Neural cell (in vitro differentiated cells): ENCODE results near the gene MAP3K7CL. TPM values are rescaled to one million over a fixed set of nuclear protein-coding genes. Genes with fewer than 3 reads are reported as not detected.
"Not testable (repeated sequence)": the region's sequence is repeated elsewhere in the genome, so short reads cannot be mapped to it uniquely, and the experiment has no call there.

Experiments
- H2AFZ ChIP-seq: fragments of 200-600, 300-800 bp; sonication (generic), shearing (Covaris generic); 2 replicates; pipeline ENCODE4 v1.6.0; 2014; ENCODE audit warnings: low read depth, mild to moderate bottlenecking, antibody characterized with exemption, low read length, moderate library complexity
- H3F3A ChIP-seq: fragments of 200-600 bp; shearing (Covaris generic); 2 replicates; pipeline ENCODE4 v1.6.1; 2016; ENCODE audit warnings: mild to moderate bottlenecking, moderate library complexity, mixed read lengths, antibody characterized with exemption, low read length; ENCODE audit not compliant: insufficient read depth, poor library complexity, severe bottlenecking
- H3K27ac ChIP-seq: fragments of 200-600, 300-800 bp; sonication (generic), shearing (Covaris generic); 2 replicates; pipeline ENCODE4 v1.5.1; 2014; ENCODE audit warnings: mild to moderate bottlenecking, low read length, moderate library complexity
- H3K27me3 ChIP-seq: fragments of 300-800, 200-600 bp; sonication (generic), shearing (Covaris generic); 2 replicates; pipeline ENCODE4 v1.6.0; 2014; ENCODE audit warnings: mild to moderate bottlenecking, low read depth, low read length, moderate library complexity; ENCODE audit not compliant: insufficient read depth
- H3K36me3 ChIP-seq: fragments of 300-800, 200-600 bp; sonication (generic), shearing (Covaris generic); 2 replicates; pipeline ENCODE4 v1.5.1; 2014; ENCODE audit warnings: mild to moderate bottlenecking, antibody characterized with exemption, low read length, moderate library complexity; ENCODE audit not compliant: insufficient read depth
- H3K4me2 ChIP-seq: fragments of 300-800, 200-600 bp; sonication (generic), shearing (Covaris generic); 2 replicates; pipeline ENCODE4 v1.6.0; 2014; ENCODE audit warnings: mild to moderate bottlenecking, low read length
- H3K4me3 ChIP-seq: fragments of 300-800, 200-600 bp; sonication (generic), shearing (Covaris generic); 2 replicates; pipeline ENCODE4 v1.5.1; 2014; ENCODE audit warnings: mild to moderate bottlenecking, low read length, moderate library complexity
- H3K79me2 ChIP-seq: fragments of 200-600 bp; shearing (Covaris generic); replicated peaks from 2 replicates; pipeline ENCODE4 v1.6.0; 2014; ENCODE audit warnings: mild to moderate bottlenecking, low read length, moderate library complexity; ENCODE audit not compliant: insufficient read depth
- H3K9ac ChIP-seq: fragments of 300-800, 200-600 bp; sonication (generic), shearing (Covaris generic); 2 replicates; pipeline ENCODE4 v1.6.1; 2016; ENCODE audit warnings: mild to moderate bottlenecking, low read length, mixed read lengths
- H3K9me2 ChIP-seq: fragments of 200-600 bp; shearing (Covaris generic); 2 replicates; pipeline ENCODE4 v1.6.1; 2016; ENCODE audit warnings: mild to moderate bottlenecking, low read length, mixed read lengths; ENCODE audit not compliant: insufficient read depth
- H3K9me3 ChIP-seq: fragments of 200-600, 300-800 bp; sonication (generic), shearing (Covaris generic); 2 replicates; pipeline ENCODE4 v1.6.1; 2016; ENCODE audit warnings: mild to moderate bottlenecking, mixed run types, low read length, moderate library complexity, mixed read lengths
- H4K20me1 ChIP-seq: fragments of 200-600 bp; shearing (Covaris generic); 2 replicates; pipeline ENCODE4 v1.6.1; 2016; ENCODE audit warnings: mild to moderate bottlenecking, mixed run types; ENCODE audit not compliant: insufficient read depth
- CTCF ChIP-seq: fragments of 450-650 bp; IDR thresholded peaks from 2 replicates; pipeline ENCODE4 v1.5.1; 2014; ENCODE audit warnings: antibody characterized with exemption, mild to moderate bottlenecking, moderate library complexity; ENCODE audit not compliant: poor library complexity, severe bottlenecking
- EP300 ChIP-seq: fragments of 450-650 bp; conservative IDR thresholded peaks from 2 replicates; pipeline ENCODE4 v1.6.1; 2014; ENCODE audit warnings: antibody characterized with exemption, mild to moderate bottlenecking, moderate library complexity; ENCODE audit not compliant: poor library complexity, severe bottlenecking
- EZH2 ChIP-seq: fragments of 200-600, 300-800 bp; shearing (Covaris generic), sonication (generic); IDR thresholded peaks from 2 replicates; pipeline ENCODE4 v1.6.1; 2014; ENCODE audit warnings: antibody characterized with exemption, low read length, borderline replicate concordance, mild to moderate bottlenecking; ENCODE audit not compliant: insufficient read depth, poor library complexity, severe bottlenecking
- MXI1 ChIP-seq: fragments of 450-650 bp; conservative IDR thresholded peaks from 2 replicates; pipeline ENCODE4 v1.6.1; 2014; ENCODE audit warnings: antibody characterized with exemption, mild to moderate bottlenecking; ENCODE audit not compliant: poor library complexity, severe bottlenecking
- POLR2AphosphoS5 ChIP-seq: IDR thresholded peaks from 2 replicates; pipeline ENCODE4 v1.6.1; 2012
- RAD21 ChIP-seq: fragments of 450-650 bp; conservative IDR thresholded peaks from 2 replicates; pipeline ENCODE4 v1.6.1; 2014; ENCODE audit warnings: antibody characterized with exemption, mild to moderate bottlenecking, moderate library complexity
- REST ChIP-seq: IDR thresholded peaks from 2 replicates; pipeline ENCODE4 v1.6.1; 2012; ENCODE audit warnings: borderline replicate concordance
- SMC3 ChIP-seq: fragments of 450-650 bp; conservative IDR thresholded peaks from 2 replicates; pipeline ENCODE4 v1.6.1; 2014; ENCODE audit warnings: antibody characterized with exemption, mild to moderate bottlenecking, moderate library complexity; ENCODE audit not compliant: poor library complexity
- TAF1 ChIP-seq: IDR thresholded peaks from 2 replicates; pipeline ENCODE4 v1.6.1; 2012; ENCODE audit warnings: low read depth
- polyA plus RNA-seq: library from polyadenylated mRNA; depleted of rRNA; stranded (reverse); fragments of >200 nt; gene quantifications from 2 replicates; pipeline ENCODE4 v1.2.3, GENCODE V29; 2014

The MAP3K7CL gene
- polyA plus RNA-seq, 1 donor from 2014 or later, result not detected

- no peaks in the 10 kb centered on the region for H3F3A ChIP-seq
- TF ChIP-seq REST (no peak), EP300 (no peak), CTCF (no peak), MXI1 (no peak), POLR2AphosphoS5 (no peak), TAF1 (no peak), RAD21 (no peak), EZH2 (no peak), SMC3 (no peak)
- H3K9me3 ChIP-seq, result no peaks in the 10 kb centered on the region
- no peak overlapping the region for H3K4me2 ChIP-seq
- H2AFZ ChIP-seq, result no peak overlapping the region
- H3K9ac ChIP-seq, result no peak overlapping the region
- no peaks in the 10 kb centered on the region for H3K79me2 ChIP-seq
- H3K27me3 ChIP-seq, result no peaks in the 10 kb centered on the region
- no peaks in the 10 kb centered on the region for H3K36me3 ChIP-seq
- no peaks in the 10 kb centered on the region for H4K20me1 ChIP-seq
- H3K9me2 ChIP-seq, result no peaks in the 10 kb centered on the region
- no peak overlapping the region for H3K4me3 ChIP-seq
- no peak overlapping the region for H3K27ac ChIP-seq
Observed at GRCh38 chr21:29157080-29157479, 26.6 kb downstream of the MAP3K7CL start.

GRCh38 chr21:29159842-29160241 is 29.4 kb downstream of the MAP3K7CL start:
- Histone ChIP-seq H3K9me3 (no peaks in the 10 kb centered on the region), H3K4me3 (no peak overlapping the region), H3K27me3 (no peaks in the 10 kb centered on the region), H3K9ac (no peak overlapping the region), H3K4me2 (no peak overlapping the region), H2AFZ (no peak overlapping the region), H3K79me2 (no peaks in the 10 kb centered on the region), H4K20me1 (no peaks in the 10 kb centered on the region), H3K36me3 (no peaks in the 10 kb centered on the region), H3K9me2 (no peaks in the 10 kb centered on the region), H3F3A (no peaks in the 10 kb centered on the region), H3K27ac (no peak overlapping the region)
- TF ChIP-seq CTCF (no peak), RAD21 (no peak), REST (no peak), SMC3 (no peak), TAF1 (no peak), MXI1 (no peak), EZH2 (no peak), EP300 (no peak)

GRCh38 chr21:29162825-29163224 is 32.4 kb downstream of the MAP3K7CL start:
- H3K9me2 ChIP-seq, H4K20me1 ChIP-seq, H3K27ac ChIP-seq, H3K36me3 ChIP-seq, H2AFZ ChIP-seq, H3K9me3 ChIP-seq, H3K27me3 ChIP-seq, H3K4me3 ChIP-seq, H3F3A ChIP-seq, H3K4me2 ChIP-seq, H3K9ac ChIP-seq, H3K79me2 ChIP-seq: not testable (repeated sequence)
